HepG2 (cell line): ENCODE data around the gene TGFBI. TPM values are rescaled to one million over a fixed set of nuclear protein-coding genes. Genes with fewer than 3 reads are reported as not detected.

Experiments used
- ATAC-seq: fragments of 200-7000 bp; cut with Tn5 transposase; 3 replicates; pipeline ENCODE4 v1.9.1; 2020; ENCODE audit warnings: mild to moderate bottlenecking, moderate library complexity
- BruUV-seq: library from RNA; stranded (reverse); fragments of 400-500 nt; replicated peaks from 2 replicates; lab custom pipeline; 2021; lab: Mats Ljungman, UMichigan
- CTCF ChIA-PET: fragments of 300-600 bp; formaldehyde crosslinking; extraction: SDS; loops from one replicate; lab custom pipeline; 2021; ENCODE audit warnings: low total read pairs, inconsistent platforms, low intra/inter-chr PET ratio; lab: Yijun Ruan, JAX
- POLR2A ChIA-PET: fragments of 350-600 bp; sonication (Branson Sonifier 250); formaldehyde crosslinking; loops from one replicate; lab custom pipeline; 2020; ENCODE audit warnings: antibody characterized with exemption, inconsistent platforms; lab: Yijun Ruan, JAX
- DNase-seq: peaks from one replicate; pipeline ENCODE4 v3.0.0-alpha.2; 2015; ENCODE audit warnings: low spot score
- FAIRE-seq: peaks from 3 replicates; lab custom pipeline; 2011; peaks lifted over from hg19 to GRCh38; lab: Jason Lieb, UNC
- H2AFZ ChIP-seq: one replicate; pipeline ENCODE4 v1.6.1; 2011; ENCODE audit warnings: low read length, inconsistent platforms
- H3K27ac ChIP-seq: fragments of 300-600 bp; 3 replicates; pipeline ENCODE4 v1.8.0; 2011; ENCODE audit warnings: mixed run types, mild to moderate bottlenecking, mixed read lengths, low read length, inconsistent platforms; ENCODE audit not compliant: insufficient read depth; ENCODE audit errors: extremely low read length
- H3K27me3 ChIP-seq, 2 experiments: fragments of 200-600 bp in 1 of 2; 2 replicates in 1 of 2; 3 replicates in 1 of 2; pipeline versions ENCODE4 v1.6.0 to v1.8.0; 2011; ENCODE audit warnings: low read length in 2 of 2, mild to moderate bottlenecking in 2 of 2, moderate library complexity in 2 of 2, inconsistent platforms in 1 of 2; ENCODE audit not compliant: insufficient read depth in 2 of 2, control insufficient read depth in 1 of 2
- H3K36me3 ChIP-seq, 2 experiments: fragments of 200-600 bp in 1 of 2; replicated peaks in 1 of 2; 2 replicates in 1 of 2; 3 replicates in 1 of 2; pipeline versions ENCODE4 v1.5.1 to v1.8.0; 2011; ENCODE audit warnings: low read length in 2 of 2, inconsistent platforms in 1 of 2; ENCODE audit not compliant: insufficient read depth in 2 of 2, control insufficient read depth in 1 of 2
- H3K4me1 ChIP-seq: 2 replicates; pipeline ENCODE4 v1.5.1; 2012; ENCODE audit warnings: low read length, inconsistent platforms; ENCODE audit not compliant: insufficient read depth
- H3K4me2 ChIP-seq: 2 replicates; pipeline ENCODE4 v1.6.0; 2011; ENCODE audit warnings: low read depth, low read length, inconsistent platforms
- H3K4me3 ChIP-seq, 3 experiments: fragments of 200-600 bp in 1 of 3; sonication (generic), shearing (Covaris generic) in 1 of 3; replicated peaks in 1 of 3; 2 replicates each; pipeline ENCODE4 v1.5.1; 2011 to 2016; ENCODE audit warnings: low read length in 3 of 3, inconsistent platforms in 2 of 3, low read depth in 2 of 3, mild to moderate bottlenecking in 2 of 3, control low read depth in 1 of 3, mixed read lengths in 1 of 3; ENCODE audit not compliant: insufficient read depth in 1 of 3
- H3K79me2 ChIP-seq: one replicate; pipeline ENCODE4 v1.6.1; 2011; ENCODE audit warnings: low read length, inconsistent platforms; ENCODE audit not compliant: insufficient read depth
- H3K9ac ChIP-seq: 2 replicates; pipeline ENCODE4 v1.6.0; 2011; ENCODE audit warnings: mild to moderate bottlenecking, low read depth, low read length, inconsistent platforms; ENCODE audit not compliant: insufficient read depth
- H3K9me3 ChIP-seq: 2 replicates; pipeline ENCODE4 v1.5.1; 2012; ENCODE audit warnings: mild to moderate bottlenecking, low read length
- H4K20me1 ChIP-seq: 2 replicates; pipeline ENCODE4 v1.6.0; 2011; ENCODE audit warnings: inconsistent platforms, mild to moderate bottlenecking, low read length, moderate library complexity; ENCODE audit not compliant: insufficient read depth
- FOSL2 ChIP-seq: sonication (generic); formaldehyde crosslinking; IDR thresholded peaks from 2 replicates; pipeline ENCODE4 v1.4.0; 2020; ENCODE audit warnings: missing genetic modification reagents
- FOXC1 ChIP-seq: sonication (generic); formaldehyde crosslinking; IDR thresholded peaks from 2 replicates; pipeline ENCODE4 v1.8.0; 2022; ENCODE audit warnings: mild to moderate bottlenecking, missing genetic modification reagents, borderline replicate concordance
- FUBP1 ChIP-seq: sonication (generic); formaldehyde crosslinking; IDR thresholded peaks from 2 replicates; pipeline ENCODE4 v1.5.1; 2020; ENCODE audit warnings: missing genetic modification reagents, mild to moderate bottlenecking, borderline replicate concordance
- PBX3 ChIP-seq: sonication (generic); formaldehyde crosslinking; IDR thresholded peaks from 2 replicates; pipeline ENCODE4 v1.8.1; 2023; ENCODE audit warnings: missing genetic modification reagents, inconsistent platforms, borderline replicate concordance
- ZNF12 ChIP-seq: sonication (generic); formaldehyde crosslinking; IDR thresholded peaks from 2 replicates; pipeline ENCODE4 v1.5.0; 2020; ENCODE audit warnings: missing genetic modification reagents
- ZNF337 ChIP-seq: sonication (generic); formaldehyde crosslinking; IDR thresholded peaks from 2 replicates; pipeline ENCODE4 v1.5.1; 2020; ENCODE audit warnings: missing genetic modification reagents, low read depth, mild to moderate bottlenecking, borderline replicate concordance
- ZNF878 ChIP-seq: sonication (generic); formaldehyde crosslinking; IDR thresholded peaks from 2 replicates; pipeline ENCODE4 v1.8.1; 2023; ENCODE audit warnings: mild to moderate bottlenecking, missing genetic modification reagents, moderate library complexity
- WGBS: methylation state at CpG from one replicate; pipeline ENCODE4 v1.1.6; 2017; ENCODE audit warnings: low lambda C conversion rate; 5-methylcytosine and 5-hydroxymethylcytosine counted together
- in situ Hi-C: cut with HindIII; loops from 2 replicates; pipeline ENCODE4 v1.10.0; 2017; ENCODE audit warnings: low pct_unique_long_range_greater_than_20kb; ENCODE audit not compliant: extremely low pct_ligation_motif_present
- intact Hi-C: fragments of 100-400 bp; cut with micrococcal nuclease; formaldehyde crosslinking; loops from one replicate; pipeline ENCODE4 v1.10.0; 2022; ENCODE audit not compliant: unreplicated experiment
- polyA plus RNA-seq, 8 experiments: library from polyadenylated mRNA; depleted of rRNA in 3 of 8; stranded (reverse) in 7 of 8; unstranded in 1 of 8; fragments of >200 nt; fragmentation: Illumina TruSeq in 4 of 8; extraction: Trizol in 4 of 8; gene quantifications; 2 replicates each; pipeline versions ENCODE4 v1.2.1 to v1.2.3, GENCODE V29; 2011 to 2016; ENCODE audit warnings: low read depth in 4 of 8, missing spikeins in 1 of 8, mixed read lengths in 1 of 8; ENCODE audit not compliant: insufficient read depth in 1 of 8
- total RNA-seq, 5 experiments: library from RNA; depleted of rRNA; stranded (reverse); fragments of >200 nt; fragmentation: Illumina TruSeq; extraction: Trizol; gene quantifications; 2 replicates each; pipeline ENCODE4 v1.2.3, GENCODE V29; 2016; ENCODE audit warnings: low read depth in 1 of 5

TGFBI gene
- total and polyA plus RNA-seq, 2 of the 13 experiments (the other 11 are each of a cell fraction or from before 2014, with no cell fraction given): 275 to 457 TPM

DNA sequence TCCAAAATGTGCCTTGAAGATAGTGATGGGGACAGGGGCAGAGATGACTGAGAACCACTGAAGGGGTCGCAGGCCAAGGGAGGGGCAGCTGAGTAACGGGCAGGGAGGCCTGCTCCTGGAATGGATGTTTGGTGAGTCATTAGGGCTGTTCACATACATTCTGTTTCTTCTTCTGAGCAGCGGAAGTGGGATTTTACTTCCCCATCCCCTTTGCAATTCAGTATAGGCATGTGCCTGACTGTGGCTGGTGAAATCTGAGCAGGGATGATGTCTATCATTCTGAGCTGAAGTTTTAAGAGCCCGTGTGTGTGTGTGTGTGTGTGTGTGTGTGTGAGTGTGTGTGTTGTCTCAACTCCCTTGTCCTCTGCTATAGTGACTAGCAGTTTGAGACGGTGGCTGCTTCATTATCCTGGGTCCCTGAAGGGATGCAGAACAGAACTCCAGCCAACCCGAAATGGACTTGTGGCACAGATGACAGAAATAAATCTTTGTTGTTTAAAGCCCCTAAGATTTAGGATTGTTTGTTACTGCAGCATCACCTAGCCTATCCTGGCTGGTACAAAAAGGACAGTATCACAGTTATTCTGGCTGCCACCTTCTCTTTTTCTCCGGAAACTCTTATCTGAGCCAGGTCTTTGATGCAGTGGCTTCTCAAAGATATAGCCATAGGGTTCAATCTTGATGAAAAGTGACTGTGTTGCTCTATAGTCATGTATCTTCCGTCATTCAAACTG lies 29.2 kb upstream of the TGFBI start:
- no peaks in the 10 kb centered on the region for H3K9me3 ChIP-seq
- TF ChIP-seq FUBP1: no peak
- no peak for TF ChIP-seq PBX3 (CRISPR knock-in tag)
- no peak for TF ChIP-seq ZNF337 (CRISPR knock-in tag)
- TF ChIP-seq FOSL2 (CRISPR knock-in tag): 0 out of 2 replicates have a peak, but pooled peaks have one; percentile 19
- no peak for TF ChIP-seq FOXC1 (CRISPR knock-in tag)
- no peak for TF ChIP-seq ZNF878 (CRISPR knock-in tag)
- TF ChIP-seq ZNF12 (CRISPR knock-in tag): peak; percentile 93
- peaks cover 23% of the 10 kb centered on the region for H3K4me1 ChIP-seq
- H3K27ac ChIP-seq: no peak overlapping the region
- POLR2A ChIA-PET: no interaction called here
- in situ Hi-C loops (no loop called here), intact Hi-C loops (no loop called here)
- BruUV-seq: no TSS peak
- H3K4me3 ChIP-seq: no peak overlapping the region
- H3K36me3 ChIP-seq: no peaks in the 10 kb centered on the region
- no peaks in the 10 kb centered on the region for H3K27me3 ChIP-seq
- CTCF ChIA-PET: no interaction called here
- no peak overlapping the region for H3K9ac ChIP-seq
- WGBS: 57% methylated on average over 7 of the region's 8 CpGs
- no peak overlapping the region for H2AFZ ChIP-seq
- no peak for DNase-seq
- H3K4me2 ChIP-seq: no peak overlapping the region
- ATAC-seq: no peak; the same call in 2 of the 3 replicates
- no peak for FAIRE-seq
- no peaks in the 10 kb centered on the region for H3K79me2 ChIP-seq
- no peaks in the 10 kb centered on the region for H4K20me1 ChIP-seq
